ENCODE results near the gene PRCD.

GRCh38 chr17:76576189-76576588, 36.3 kb downstream of the PRCD start:
- TF ChIP-seq POLR2AphosphoS5 (IDR thresholded peaks at IDR 0.05; ENCODE audit: low read depth, low read length) (no peak), POLR2A (IDR thresholded peaks at IDR 0.05; ENCODE audit: low read depth, low read length) (no peak), TAF1 (IDR thresholded peaks at IDR 0.05; ENCODE audit: borderline replicate concordance, low read depth, low read length) (no peak)

Measured in GM12892 (cell line).